ENCODE measurements around the gene GAN. TPM values are rescaled to one million over a fixed set of nuclear protein-coding genes. Genes with fewer than 3 reads are reported as not detected.

The GAN gene, protein sequence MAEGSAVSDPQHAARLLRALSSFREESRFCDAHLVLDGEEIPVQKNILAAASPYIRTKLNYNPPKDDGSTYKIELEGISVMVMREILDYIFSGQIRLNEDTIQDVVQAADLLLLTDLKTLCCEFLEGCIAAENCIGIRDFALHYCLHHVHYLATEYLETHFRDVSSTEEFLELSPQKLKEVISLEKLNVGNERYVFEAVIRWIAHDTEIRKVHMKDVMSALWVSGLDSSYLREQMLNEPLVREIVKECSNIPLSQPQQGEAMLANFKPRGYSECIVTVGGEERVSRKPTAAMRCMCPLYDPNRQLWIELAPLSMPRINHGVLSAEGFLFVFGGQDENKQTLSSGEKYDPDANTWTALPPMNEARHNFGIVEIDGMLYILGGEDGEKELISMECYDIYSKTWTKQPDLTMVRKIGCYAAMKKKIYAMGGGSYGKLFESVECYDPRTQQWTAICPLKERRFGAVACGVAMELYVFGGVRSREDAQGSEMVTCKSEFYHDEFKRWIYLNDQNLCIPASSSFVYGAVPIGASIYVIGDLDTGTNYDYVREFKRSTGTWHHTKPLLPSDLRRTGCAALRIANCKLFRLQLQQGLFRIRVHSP
- total RNA-seq, result 1.7 and 1.9 TPM in 2 replicates

GRCh38 chr16:81314603-81315270 lies at the start of gene GAN:
Gene GAN (plus strand): TSS chr16:81314962. CDS start chr16:81315114, 152 bp downstream.

Other genes starting within 250 kb of the GAN start
- 1.6 TPM in 1 of 2 replicates, not detected in the other for gene C16orf46, start 237.7 kb upstream of the GAN start, total RNA-seq
- gene GCSH, start 218.6 kb upstream of the GAN start, total RNA-seq, result 32.1 and 34.2 TPM in 2 replicates
- not detected in 2 replicates for gene BCO1, start 76.3 kb upstream of the GAN start, total RNA-seq
- 2.7 and 3.3 TPM in 2 replicates for gene CMIP, start 129.8 kb downstream of the GAN start, total RNA-seq